GM23338 (cell line): ENCODE measurements around the gene PNPLA7. TPM values are rescaled to one million over a fixed set of nuclear protein-coding genes. Genes with fewer than 3 reads are reported as not detected.

ENCODE experiments used
- ATAC-seq: fragments of 200-7000 bp; cut with Tn5 transposase; 3 replicates; pipeline ENCODE4 v1.9.1; 2020
- DNase-seq: peaks from one replicate; pipeline ENCODE4 v3.0.0-alpha.2; 2015; ENCODE audit warnings: low spot score
- H2AFZ ChIP-seq: fragments of 200-600 bp; sonication (generic); 2 replicates; pipeline ENCODE4 v1.8.0; 2016; ENCODE audit warnings: antibody characterized with exemption, mild to moderate bottlenecking, moderate library complexity
- H3F3A ChIP-seq: fragments of 200-600 bp; sonication (generic); replicated peaks from 2 replicates; pipeline ENCODE4 v1.8.0; 2017; ENCODE audit warnings: antibody characterized with exemption, mixed run types, low read depth
- H3K27ac ChIP-seq: fragments of 200-600 bp; sonication (generic); 2 replicates; pipeline ENCODE4 v1.6.1; 2016; ENCODE audit warnings: low read depth
- H3K27me3 ChIP-seq: fragments of 200-600 bp; sonication (generic); 2 replicates; pipeline ENCODE4 v1.8.0; 2016; ENCODE audit warnings: mild to moderate bottlenecking, mixed run types, moderate library complexity; ENCODE audit not compliant: insufficient read depth
- H3K36me3 ChIP-seq: fragments of 200-600 bp; sonication (generic); 2 replicates; pipeline ENCODE4 v1.8.0; 2016; ENCODE audit warnings: mild to moderate bottlenecking; ENCODE audit not compliant: insufficient read depth
- H3K4me1 ChIP-seq: fragments of 200-600 bp; sonication (generic); 2 replicates; pipeline ENCODE4 v1.8.0; 2016; ENCODE audit warnings: mild to moderate bottlenecking, moderate library complexity; ENCODE audit not compliant: insufficient read depth
- H3K4me2 ChIP-seq: fragments of 200-600 bp; sonication (generic); 2 replicates; pipeline ENCODE4 v1.7.1; 2017; ENCODE audit warnings: mixed run types
- H3K4me3 ChIP-seq: fragments of 200-600 bp; sonication (generic); 2 replicates; pipeline ENCODE4 v1.6.1; 2016; ENCODE audit warnings: mixed run types
- H3K79me2 ChIP-seq: fragments of 200-600 bp; sonication (generic); replicated peaks from 2 replicates; pipeline ENCODE4 v1.8.0; 2017; ENCODE audit warnings: mild to moderate bottlenecking; ENCODE audit not compliant: insufficient read depth
- H3K9me2 ChIP-seq: fragments of 200-600 bp; sonication (generic); 2 replicates; pipeline ENCODE4 v1.8.0; 2017; ENCODE audit not compliant: insufficient read depth
- H4K20me1 ChIP-seq: fragments of 200-600 bp; sonication (generic); replicated peaks from 2 replicates; pipeline ENCODE4 v1.8.0; 2017; ENCODE audit warnings: mild to moderate bottlenecking; ENCODE audit not compliant: insufficient read depth
- H3K27ac Mint-ChIP-seq: 2 replicates; pipeline ENCODE4 v1.8.0; 2020; ENCODE audit warnings: inconsistent platforms, mild to moderate bottlenecking, moderate library complexity, mixed read lengths
- H3K27me3 Mint-ChIP-seq: 3 replicates; pipeline ENCODE4 v1.8.0; 2022; ENCODE audit warnings: low read depth, mild to moderate bottlenecking, moderate library complexity, mixed read lengths, inconsistent platforms; ENCODE audit not compliant: insufficient read depth, poor library complexity
- H3K36me3 Mint-ChIP-seq: 3 replicates; pipeline ENCODE4 v1.8.0; 2021; ENCODE audit warnings: low read depth, mild to moderate bottlenecking, inconsistent platforms, moderate library complexity, mixed read lengths
- H3K4me1 Mint-ChIP-seq: 3 replicates; pipeline ENCODE4 v1.8.0; 2020; ENCODE audit warnings: mild to moderate bottlenecking, inconsistent platforms, mixed read lengths
- H3K4me3 Mint-ChIP-seq: 3 replicates; pipeline ENCODE4 v1.8.0; 2021; ENCODE audit warnings: moderate library complexity, mild to moderate bottlenecking, inconsistent platforms, mixed read lengths
- H3K9me3 Mint-ChIP-seq: 3 replicates; pipeline ENCODE4 v1.8.0; 2020; ENCODE audit warnings: moderate library complexity, mild to moderate bottlenecking, inconsistent platforms, mixed read lengths
- CREB1 ChIP-seq: fragments of 250-450 bp; sonication (Bioruptor Pico); IDR thresholded peaks from 2 replicates; pipeline ENCODE4 v1.5.0; 2020; ENCODE audit warnings: low read depth, mild to moderate bottlenecking, moderate library complexity
- CTCF ChIP-seq, 2 experiments: fragments of 200-600 bp in 1 of 2; sonication (generic) in 1 of 2; conservative IDR thresholded peaks; 2 replicates each; pipeline versions ENCODE4 v1.5.1 to v1.6.1; 2016 to 2017; ENCODE audit warnings: antibody characterized with exemption in 2 of 2, low read depth in 2 of 2, mild to moderate bottlenecking in 2 of 2, moderate library complexity in 1 of 2
- EZH2 ChIP-seq: fragments of 200-600 bp; sonication (generic); IDR thresholded peaks from one replicate; pipeline ENCODE4 v1.8.0; 2017; ENCODE audit warnings: antibody characterized with exemption, mild to moderate bottlenecking, low read depth; ENCODE audit not compliant: unreplicated experiment
- POLR2AphosphoS5 ChIP-seq: IDR thresholded peaks from 2 replicates; pipeline ENCODE4 v1.6.1; 2016; ENCODE audit warnings: antibody characterized with exemption, low read depth
- REST ChIP-seq: IDR thresholded peaks from one replicate; pipeline ENCODE4 v1.6.1; 2018; ENCODE audit warnings: antibody characterized with exemption; ENCODE audit not compliant: unreplicated experiment
- ZNF331 ChIP-seq: fragments of 250-450 bp; sonication (Bioruptor Pico); IDR thresholded peaks from 2 replicates; pipeline ENCODE4 v1.5.0; 2020; ENCODE audit warnings: low read depth, mild to moderate bottlenecking, moderate library complexity
- polyA plus RNA-seq: library from polyadenylated mRNA; unstranded; fragments of >200 nt; fragmentation: Nextera tagmentation; extraction: Ambion mirVana; gene quantifications from 2 replicates; pipeline ENCODE4 v1.2.1, GENCODE V29; 2016
- total RNA-seq: library from RNA; depleted of rRNA; stranded (reverse); fragments of >200 nt; shearing (Covaris generic); gene quantifications from 2 replicates; pipeline ENCODE4 v1.2.3, GENCODE V29; 2014

The PNPLA7 gene
- total and polyA plus RNA-seq, 2 experiments from 2014 or later: 0.45 to 0.80 TPM

- no peak for TF ChIP-seq ZNF331
Observed at GRCh38 chr9:137592767-137593166, 42.6 kb upstream of the PNPLA7 start (continued).

- H3K27ac ChIP-seq: no peak within 1 kb of the TSS
- peak; percentile 93 for DNase-seq
- peaks cover 2% of the 10 kb centered on the region; the same call in 1 of the 3 replicates for H3K9me3 Mint-ChIP-seq
- H2AFZ ChIP-seq: peak within 1 kb of the TSS; percentile 94
- peak; percentile 85 for ATAC-seq
- peak; percentile 67 for TF ChIP-seq POLR2AphosphoS5
- peak; percentile 90 for TF ChIP-seq CREB1 (CRISPR knock-in tag)
- TF ChIP-seq ZNF331: no peak
- H3K27me3 Mint-ChIP-seq: peaks cover 18% of the 10 kb centered on the region
- H3K9me2 ChIP-seq: no peaks in the 10 kb centered on the region
- H3K4me1 ChIP-seq: peaks cover 9% of the 10 kb centered on the region
- H3K4me1 Mint-ChIP-seq: peaks cover 5% of the 10 kb centered on the region; the same call in 2 of the 3 replicates
- peak within 1 kb of the TSS; percentile 91 for H3K4me2 ChIP-seq
- H3K27me3 ChIP-seq: no peaks in the 10 kb centered on the region
- H3K4me3 Mint-ChIP-seq: peak within 1 kb of the TSS; percentile 91
- peak within 1 kb of the TSS; percentile 79 for H3K4me3 ChIP-seq
- H3K79me2 ChIP-seq: peaks cover 17% of the 10 kb centered on the region
- peaks cover 14% of the 10 kb centered on the region; the same call in 1 of the 2 replicates for H4K20me1 ChIP-seq
- H3K36me3 ChIP-seq: peaks cover 11% of the 10 kb centered on the region
- H3K27ac Mint-ChIP-seq: peak within 1 kb of the TSS; percentile 93
- H3F3A ChIP-seq: 0 out of 2 replicates have a peak, but pooled peaks cover 7% of the 10 kb centered on the region
- peaks cover 33% of the 10 kb centered on the region for H3K36me3 Mint-ChIP-seq
Observed at GRCh38 chr9:137590469-137591383, 40.5 kb upstream of the PNPLA7 start, which contains the start of gene ZMYND19. ZMYND19 (minus strand) TSS chr9:137590512; CDS start chr9:137590263, 249 bp downstream.

GRCh38 chr9:137590123-137590468, 39.9 kb upstream of the PNPLA7 start:
- H3K4me1 Mint-ChIP-seq: peaks cover 5% of the 10 kb centered on the region; the same call in 2 of the 3 replicates
- Histone ChIP-seq H3K4me1 (peaks cover 9% of the 10 kb centered on the region), H2AFZ (no peak overlapping the region), H4K20me1 (peaks cover 14% of the 10 kb centered on the region; the same call in 1 of the 2 replicates), H3K27ac (no peak overlapping the region), H3K4me3 (peak overlapping the region; percentile 79; the same call in 1 of the 2 replicates), H3K9me2 (no peaks in the 10 kb centered on the region), H3K79me2 (peaks cover 17% of the 10 kb centered on the region), H3F3A (0 out of 2 replicates have a peak, but pooled peaks cover 7% of the 10 kb centered on the region), H3K36me3 (peaks cover 15% of the 10 kb centered on the region), H3K27me3 (no peaks in the 10 kb centered on the region), H3K4me2 (no peak overlapping the region)
- no peak for TF ChIP-seq REST
- no peak for TF ChIP-seq POLR2AphosphoS5
- TF ChIP-seq CTCF (conservative IDR thresholded peaks at IDR 0.05; ENCODE audit: low read depth in 2 of 2): no peak
- TF ChIP-seq EZH2: no peak
- H3K9me3 Mint-ChIP-seq: peaks cover 2% of the 10 kb centered on the region; the same call in 1 of the 3 replicates
- H3K27ac Mint-ChIP-seq: no peak overlapping the region
- ATAC-seq (no peak), DNase-seq (peak; percentile 30)
- H3K36me3 Mint-ChIP-seq: peaks cover 39% of the 10 kb centered on the region
- H3K4me3 Mint-ChIP-seq: no peak overlapping the region; the same call in 2 of the 3 replicates
- peaks cover 15% of the 10 kb centered on the region for H3K27me3 Mint-ChIP-seq
